ENCODE measurements around the gene CDC42SE2.
A peak's percentile ranks its signal among the peaks of the same experiment; 100 is the strongest.
"Not testable (repeated sequence)": the region's sequence is repeated elsewhere in the genome, so short reads cannot be mapped to it uniquely, and the experiment has no call there.

Gene CDC42SE2

GRCh38 chr5:131396630-131397273, 132.9 kb downstream of the CDC42SE2 start:
- DNase-seq = no peak

GRCh38 chr5:131399007-131399406, 135.2 kb downstream of the CDC42SE2 start:
- DNase-seq = not testable (repeated sequence)

GRCh38 chr5:131400585-131400984, 136.7 kb downstream of the CDC42SE2 start:
- no peak for DNase-seq

- no peak for DNase-seq
These were observed 141.8 kb downstream of the CDC42SE2 start for GRCh38 chr5:131405674-131406073.

GRCh38 chr5:131406076-131406475, 142.2 kb downstream of the CDC42SE2 start:
- no peak for DNase-seq

- no peak for DNase-seq
These were observed 143.3 kb downstream of the CDC42SE2 start for GRCh38 chr5:131406975-131407638.

GRCh38 chr5:131413605-131414559, 150.0 kb downstream of the CDC42SE2 start:
- no peak for DNase-seq

- no peak for DNase-seq
These were observed 152.9 kb downstream of the CDC42SE2 start for GRCh38 chr5:131416729-131417128.

- DNase-seq = peak; percentile 47 to 81 (median 80)
These were observed 153.5 kb downstream of the CDC42SE2 start for GRCh38 chr5:131417240-131417869.

GRCh38 chr5:131418846-131419245, 155.0 kb downstream of the CDC42SE2 start:
- DNase-seq = no peak

- DNase-seq = no peak
These were observed 156.0 kb downstream of the CDC42SE2 start for GRCh38 chr5:131419877-131420276.

- DNase-seq = no peak
These were observed 159.2 kb downstream of the CDC42SE2 start for GRCh38 chr5:131423056-131423455.

GRCh38 chr5:131426011-131426410, 162.2 kb downstream of the CDC42SE2 start:
- no peak for DNase-seq

- no peak for DNase-seq
These were observed 166.9 kb downstream of the CDC42SE2 start for GRCh38 chr5:131430794-131431193.

- DNase-seq = no peak
These were observed 167.9 kb downstream of the CDC42SE2 start for GRCh38 chr5:131431794-131432193.

- DNase-seq = no peak
These were observed 169.3 kb downstream of the CDC42SE2 start for GRCh38 chr5:131433109-131433508.

GRCh38 chr5:131436081-131436480, 172.2 kb downstream of the CDC42SE2 start:
- DNase-seq = no peak

GRCh38 chr5:131441184-131441583, 177.3 kb downstream of the CDC42SE2 start:
- DNase-seq = no peak

Measured in activated naive CD4-positive, alpha-beta T cell (primary cell).